Pancreas (tissue), 10 donors: Measurements from ENCODE around the gene HIKESHI. TPM values are rescaled to one million over a fixed set of nuclear protein-coding genes. Genes with fewer than 3 reads are reported as not detected.

Source experiments
- ATAC-seq, 4 donors: fragments of 200-7000 bp; cut with Tn5 transposase; one replicate each; pipeline versions ENCODE4 v1.8.0 to v1.9.1; 2020; ENCODE audit warnings: mild to moderate bottlenecking in 4 of 4, moderate library complexity in 4 of 4
- DNase-seq, 6 donors: peaks; one replicate each; pipeline ENCODE4 v3.0.0-alpha.2; 2020
- FAIRE-seq: peaks from 2 replicates; lab custom pipeline; 2012; peaks lifted over from hg19 to GRCh38; lab: Jason Lieb, UNC
- H3K27ac ChIP-seq, 4 donors: fragments of 200-600 bp; sonication (generic); 1 replicate in 3 of 4; 2 replicates in 1 of 4; pipeline versions ENCODE4 v1.5.0 to v1.8.0; 2020
- H3K27me3 ChIP-seq, 4 donors: fragments of 200-600 bp; one replicate each; pipeline ENCODE4 v1.8.0; 2021
- H3K36me3 ChIP-seq, 3 donors: fragments of 200-600 bp; sonication (generic) in 1 of 3; one replicate each; pipeline versions ENCODE4 v1.5.0 to v1.8.0; 2020 to 2021
- H3K4me1 ChIP-seq, 3 donors: fragments of 200-600 bp; one replicate each; pipeline ENCODE4 v1.8.0; 2021
- H3K4me3 ChIP-seq, 4 donors: fragments of 200-600 bp; sonication (generic) in 2 of 4; one replicate each; pipeline versions ENCODE4 v1.5.0 to v1.8.0; 2020 to 2021
- H3K9me3 ChIP-seq, 4 donors: fragments of 200-600 bp; one replicate each; pipeline ENCODE4 v1.8.0; 2021
- CTCF ChIP-seq, 4 donors: fragments of 200-600 bp; sonication (generic) in 3 of 4; IDR thresholded peaks; one replicate each; pipeline versions ENCODE4 v1.5.0 to v1.8.0; 2021; ENCODE audit warnings: antibody characterized with exemption in 4 of 4
- WGBS, 2 donors: extraction: QIAGEN DNeasy Blood & Tissue Kit; methylation state at CpG; one replicate each; pipeline ENCODE4 v1.1.7; 2013; 5-methylcytosine and 5-hydroxymethylcytosine counted together
- intact Hi-C, 3 donors: fragments of 100-400 bp; cut with DNase I; formaldehyde crosslinking; loops; one replicate each; pipeline versions ENCODE4 v1.11.1 to v1.14.2; 2022
- polyA plus RNA-seq, 2 donors: library from polyadenylated mRNA; stranded (reverse); fragments of 200-250 nt; gene quantifications; one replicate each; pipeline ENCODE4 v1.2.3, GENCODE V29; 2013
- total RNA-seq, 6 donors: library from RNA; stranded (reverse); fragmentation: NEBNext Ultra II Directional in 4 of 6; extraction: Animal tissue kit (Norgen Biotek cat#: 25700) in 4 of 6; gene quantifications; one replicate each; pipeline versions ENCODE4 v1.2.1 to v1.2.4, GENCODE V29; 2021 to 2023
- donor health status: healthy with polysubstance abuse.
- donor health status: DM: no; HTN: no; CAD: no; lungs with moderate emphysema.
- donor health status: DM: no; HTN: no; CAD: no.
- donor health status: control.
- donor health status: control.
- donor health status: Bipolar disorder and iron deficiency.
- donor health status: DM: yes; HTN: yes; CAD: no.
- donor health status: DM: no; HTN: no; CAD: no.
- donor health status: DM: no; HTN: no; CAD: no.
- donor health status: DM: yes; HTN: yes; CAD: no.

The HIKESHI gene
- total and polyA plus RNA-seq, 8 donors: 7.8 to 22.5 (median 10.7) TPM

DNA sequence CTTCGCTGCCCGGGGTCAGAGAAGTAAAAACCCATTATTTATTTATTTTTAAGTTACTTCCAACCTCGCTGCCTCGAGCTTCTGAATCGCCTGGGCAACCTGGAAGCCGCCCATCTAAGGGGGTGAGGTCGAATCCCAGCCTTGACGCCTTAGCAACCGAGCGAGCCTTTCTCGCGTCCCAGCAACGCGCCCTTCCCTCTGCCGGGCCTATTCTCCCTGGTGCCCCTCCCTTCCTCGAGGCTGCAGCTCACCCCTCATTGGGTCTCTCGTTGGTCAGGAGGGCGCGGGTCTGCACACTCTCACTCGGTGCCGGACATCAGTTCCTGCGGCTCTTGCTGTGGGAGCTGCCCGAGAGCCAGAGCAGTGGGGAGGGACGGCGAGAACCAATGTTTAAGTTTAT, 72.5 kb downstream of the HIKESHI start, which contains the start of gene CCDC81:
CCDC81 (plus strand) TSS at position 302 of the 400 bp plus-strand sequence. CDS start 277 bp downstream, outside the sequence.
- H3K9me3 ChIP-seq: no peaks in the 10 kb centered on the region
- H3K27ac ChIP-seq: no peak within 1 kb of the TSS
- no peak for FAIRE-seq
- 11 to 14% methylated on average over 25 of the region's 25 CpGs for whole genome bisulfite sequencing, 2 donors
- intact Hi-C loops: no loop called here
- H3K4me3 ChIP-seq: peak within 1 kb of the TSS in 1 of 4 donors; percentile 22
- peak in 2 of 4 donors; percentile 28 to 56 for ATAC-seq
- peak in 1 of 6 donors; percentile 35 for DNase-seq
- no peaks in the 10 kb centered on the region for H3K4me1 ChIP-seq
- no peaks in the 10 kb centered on the region for H3K27me3 ChIP-seq
- no peak for TF ChIP-seq CTCF (IDR thresholded peaks at IDR 0.05)
- H3K36me3 ChIP-seq: no peaks in the 10 kb centered on the region

- ATAC-seq (no peak), FAIRE-seq (no peak), DNase-seq (no peak)
- H3K27ac ChIP-seq: no peak overlapping the region
- intact Hi-C loops: no loop called here
- H3K4me1 ChIP-seq: no peaks in the 10 kb centered on the region
- H3K4me3 ChIP-seq: no peak overlapping the region
- no peaks in the 10 kb centered on the region for H3K27me3 ChIP-seq
- no peaks in the 10 kb centered on the region for H3K9me3 ChIP-seq
- no peak for TF ChIP-seq CTCF (IDR thresholded peaks at IDR 0.05)
- H3K36me3 ChIP-seq: no peaks in the 10 kb centered on the region
Measured at GRCh38 chr11:86377972-86378371, 75.9 kb downstream of the HIKESHI start.

- TF ChIP-seq CTCF (IDR thresholded peaks at IDR 0.05): no peak
- H3K27me3 ChIP-seq: no peaks in the 10 kb centered on the region
- intact Hi-C loops: no loop called here
- H3K36me3 ChIP-seq: no peaks in the 10 kb centered on the region
- ATAC-seq: no peak
- no peak overlapping the region for H3K4me3 ChIP-seq
- no peaks in the 10 kb centered on the region for H3K4me1 ChIP-seq
- no peak overlapping the region for H3K27ac ChIP-seq
- no peak for DNase-seq
- no peak for FAIRE-seq
- 88 to 89% methylated on average over 2 of the region's 2 CpGs for WGBS, 2 donors
- no peaks in the 10 kb centered on the region for H3K9me3 ChIP-seq
Measured at GRCh38 chr11:86380295-86381059, 78.4 kb downstream of the HIKESHI start.

DNA sequence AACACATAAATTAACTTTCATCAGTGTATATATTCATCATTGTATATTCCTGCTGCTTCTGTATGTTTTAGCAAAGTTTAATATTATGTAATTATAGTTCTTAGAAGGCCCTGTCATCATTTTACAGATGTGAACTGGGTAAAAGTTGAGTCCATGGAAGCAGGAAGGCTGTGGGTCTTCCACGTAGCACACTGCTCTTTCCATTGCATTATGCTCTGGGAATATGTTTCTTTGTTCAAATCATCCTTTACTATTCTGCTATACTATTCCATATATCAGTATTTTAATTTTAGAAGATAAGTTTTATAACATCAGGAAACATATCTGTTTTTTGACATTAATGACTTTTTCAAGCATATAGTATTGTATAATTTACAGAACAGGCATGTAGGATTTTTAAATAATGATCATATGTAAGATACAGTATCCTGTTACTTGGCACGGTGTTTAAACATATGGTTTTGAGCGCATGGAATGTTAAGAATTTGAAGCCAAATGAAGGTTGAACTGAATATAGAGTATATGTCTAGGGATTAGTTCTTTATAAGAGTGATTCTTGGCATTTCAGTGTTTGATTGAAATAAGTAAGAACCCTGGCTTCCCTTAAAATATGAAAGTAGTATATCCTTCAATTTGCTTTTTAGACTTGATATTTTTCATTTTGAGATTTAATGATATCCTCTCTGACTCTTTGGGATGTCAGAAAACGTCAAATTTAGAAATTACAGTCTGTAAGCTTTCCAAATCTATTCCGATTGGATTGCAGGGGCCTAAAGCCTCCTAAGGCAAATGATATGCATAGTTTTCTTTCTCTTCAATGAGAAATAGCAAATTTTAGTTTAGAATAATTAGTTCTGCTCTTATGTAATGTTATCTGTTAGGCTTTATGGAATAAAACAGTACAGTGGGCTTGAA, 81.3 kb downstream of the HIKESHI start:
- intact Hi-C loops: no loop called here
- no peak for FAIRE-seq
- no peaks in the 10 kb centered on the region for H3K27me3 ChIP-seq

More for the DNA sequence above, 81.3 kb downstream of the HIKESHI start:
- no peaks in the 10 kb centered on the region for H3K36me3 ChIP-seq
- TF ChIP-seq CTCF (IDR thresholded peaks at IDR 0.05): no peak
- WGBS, 2 donors: 74 to 83% methylated on average over 5 of the region's 5 CpGs
- no peaks in the 10 kb centered on the region for H3K4me1 ChIP-seq
- H3K4me3 ChIP-seq: no peak overlapping the region
- H3K27ac ChIP-seq: no peak overlapping the region
- no peaks in the 10 kb centered on the region for H3K9me3 ChIP-seq
- DNase-seq: no peak
- ATAC-seq: no peak
